ENCODE results near the gene PRAMEF13. TPM values are rescaled to one million over a fixed set of nuclear protein-coding genes. Genes with fewer than 3 reads are reported as not detected.

Gene PRAMEF13
- total RNA-seq, 1 donor from 2014 or later: not detected

Other genes with a start within 250 kb of the PRAMEF13 start
- not detected in 3 replicates for gene PRAMEF27, start 144.8 kb downstream of the PRAMEF13 start, total RNA-seq
- gene HNRNPCL3, start 140.6 kb downstream of the PRAMEF13 start, total RNA-seq: not detected in 3 replicates
- not detected in 3 replicates for gene PRAMEF25, start 130.6 kb downstream of the PRAMEF13 start, total RNA-seq
- gene HNRNPCL2, start 84.6 kb downstream of the PRAMEF13 start, total RNA-seq: not detected in 3 replicates
- gene PRAMEF26, start 45.4 kb downstream of the PRAMEF13 start, total RNA-seq: not detected in 3 replicates
- gene HNRNPCL4, start 35.8 kb downstream of the PRAMEF13 start, total RNA-seq: not detected in 3 replicates
- not detected in 3 replicates for gene PRAMEF9, start 29.6 kb downstream of the PRAMEF13 start, total RNA-seq
- gene PRAMEF18, start 24.7 kb upstream of the PRAMEF13 start, total RNA-seq: not detected in 3 replicates
- gene PRAMEF5, start 52.8 kb upstream of the PRAMEF13 start, total RNA-seq: not detected in 3 replicates
- not detected in 3 replicates for gene PRAMEF8, start 83.7 kb upstream of the PRAMEF13 start, total RNA-seq
- gene PRAMEF33, start 102.1 kb upstream of the PRAMEF13 start, total RNA-seq: not detected in 3 replicates
- gene PRAMEF15, start 114.2 kb upstream of the PRAMEF13 start, total RNA-seq: not detected in 3 replicates
- not detected in 3 replicates for gene PRAMEF14, start 145.7 kb upstream of the PRAMEF13 start, total RNA-seq
- gene PRAMEF19, start 170.5 kb upstream of the PRAMEF13 start, total RNA-seq: not detected in 3 replicates
- gene PRAMEF17, start 188.2 kb upstream of the PRAMEF13 start, total RNA-seq: not detected in 3 replicates
- not detected in 3 replicates for gene PRAMEF20, start 209.0 kb upstream of the PRAMEF13 start, total RNA-seq